Left colon (tissue), 2 donors: ENCODE measurements around the gene MCUR1. TPM values are rescaled to one million over a fixed set of nuclear protein-coding genes. Genes with fewer than 3 reads are reported as not detected.
"Not testable (repeated sequence)": the region's sequence is repeated elsewhere in the genome, so short reads cannot be mapped to it uniquely, and the experiment has no call there.

Experiments used
- ATAC-seq: fragments of 200-7000 bp; cut with Tn5 transposase; one replicate; pipeline ENCODE4 v1.9.1; 2020; ENCODE audit warnings: mild to moderate bottlenecking, moderate library complexity
- DNase-seq, 2 donors: peaks; one replicate each; pipeline ENCODE4 v3.0.0-alpha.2; 2020
- intact Hi-C, 2 donors: fragments of 100-400 bp; cut with DNase I in 1 of 2; cut with micrococcal nuclease in 1 of 2; formaldehyde crosslinking; loops; one replicate each; pipeline versions ENCODE4 v1.11.2 to v1.14.0; 2022; cut with DNase I, micrococcal nuclease
- long read RNA-seq: library from polyadenylated mRNA; unstranded; transcript quantifications from one replicate; pipeline ENCODE4 v2.0.0, GENCODE V29; 2021
- total RNA-seq, 2 donors: library from RNA; stranded (reverse); fragmentation: NEBNext Ultra II Directional; extraction: Animal tissue kit (Norgen Biotek cat#: 25700); gene quantifications; one replicate each; pipeline ENCODE4 v1.2.1, GENCODE V29; 2021
- donor health status: DM: no; HTN: no; CAD: no.
- donor health status: DM: yes; HTN: yes; CAD: no.

MCUR1 gene, protein sequence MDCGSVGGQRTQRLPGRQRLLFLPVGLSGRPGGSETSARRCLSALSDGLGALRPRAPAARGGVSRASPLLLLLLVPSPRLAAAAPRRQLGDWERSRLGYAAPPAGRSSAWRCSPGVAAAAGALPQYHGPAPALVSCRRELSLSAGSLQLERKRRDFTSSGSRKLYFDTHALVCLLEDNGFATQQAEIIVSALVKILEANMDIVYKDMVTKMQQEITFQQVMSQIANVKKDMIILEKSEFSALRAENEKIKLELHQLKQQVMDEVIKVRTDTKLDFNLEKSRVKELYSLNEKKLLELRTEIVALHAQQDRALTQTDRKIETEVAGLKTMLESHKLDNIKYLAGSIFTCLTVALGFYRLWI
- total RNA-seq: 10 to 100 TPM; 41.3 to 47.9 TPM
- long read RNA-seq, full-length matches to known transcripts: 20 of 43 reads
- long read RNA-seq, partial matches to known transcripts: 4 of 43 reads
- long read RNA-seq, other reads (novel, unspliced or antisense): 19 of 43 reads

DNA sequence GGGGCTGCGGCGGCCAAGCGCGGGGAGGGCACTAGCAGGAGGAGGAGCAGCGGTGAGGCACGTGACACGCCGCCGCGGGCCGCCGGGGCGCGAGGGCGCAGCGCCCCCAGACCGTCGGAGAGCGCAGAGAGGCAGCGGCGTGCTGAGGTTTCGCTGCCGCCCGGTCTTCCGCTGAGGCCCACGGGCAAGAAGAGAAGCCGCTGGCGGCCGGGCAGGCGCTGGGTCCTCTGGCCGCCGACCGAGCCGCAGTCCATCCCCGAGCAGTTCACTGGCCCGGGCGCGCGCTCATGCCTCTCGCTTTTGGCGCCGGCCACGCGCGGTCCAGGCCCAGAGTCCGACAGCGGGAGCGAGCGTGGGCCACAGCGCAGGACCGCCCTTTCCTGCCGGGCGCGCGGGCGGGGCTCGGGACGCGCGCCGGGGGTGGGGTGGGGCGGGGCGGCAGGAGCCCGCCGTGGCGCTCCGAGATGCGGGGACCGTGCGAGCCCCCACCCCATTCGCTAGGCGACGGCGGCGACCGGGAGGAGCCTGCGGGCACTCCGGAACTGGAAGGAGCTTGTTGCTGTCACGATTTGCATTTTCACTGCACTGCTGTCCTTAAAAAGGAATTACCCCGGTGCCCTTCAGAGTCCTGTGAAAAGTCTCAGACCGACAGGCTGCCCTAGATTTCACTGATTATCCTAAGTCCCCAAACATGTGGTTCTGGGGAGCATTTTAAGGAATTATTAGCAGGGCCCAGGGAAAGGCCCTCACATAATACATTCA lies at the start of gene MCUR1:
Gene MCUR1, minus strand, starts transcription at position 382 of the 762 bp plus-strand sequence. Its CDS starts 128 bp downstream, at position 254.
- ATAC-seq (peak; percentile 75), DNase-seq (peak; percentile 87 to 90)
- intact Hi-C loops: no loop called here

DNA sequence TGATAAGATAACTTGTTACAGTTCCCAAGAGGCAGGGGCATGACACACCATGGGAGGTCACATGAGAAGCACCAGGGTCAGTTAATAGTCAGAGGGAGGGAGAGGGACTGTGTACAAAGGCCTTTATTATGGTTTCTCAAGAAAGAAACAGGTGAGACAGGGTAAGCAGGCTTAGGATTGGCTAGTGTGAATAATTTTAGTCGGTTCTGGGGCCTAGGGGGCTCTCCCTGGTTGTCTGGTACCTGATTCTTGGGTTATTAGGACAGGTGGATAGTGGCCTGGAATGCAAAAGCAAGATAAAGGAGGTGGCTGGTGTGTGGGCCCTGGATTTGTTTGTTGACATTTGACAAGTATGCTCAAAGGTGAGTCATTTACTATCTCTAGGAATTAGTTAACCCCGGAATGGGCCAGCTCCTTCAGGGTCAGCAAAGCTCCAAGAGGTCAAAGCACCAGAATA lies 49.4 kb upstream of the MCUR1 start:
- no peak for DNase-seq
- intact Hi-C loops: no loop called here
- ATAC-seq: no peak

GRCh38 chr6:13860556-13861185 lies 46.3 kb upstream of the MCUR1 start:
- ATAC-seq: not testable (repeated sequence)

DNA sequence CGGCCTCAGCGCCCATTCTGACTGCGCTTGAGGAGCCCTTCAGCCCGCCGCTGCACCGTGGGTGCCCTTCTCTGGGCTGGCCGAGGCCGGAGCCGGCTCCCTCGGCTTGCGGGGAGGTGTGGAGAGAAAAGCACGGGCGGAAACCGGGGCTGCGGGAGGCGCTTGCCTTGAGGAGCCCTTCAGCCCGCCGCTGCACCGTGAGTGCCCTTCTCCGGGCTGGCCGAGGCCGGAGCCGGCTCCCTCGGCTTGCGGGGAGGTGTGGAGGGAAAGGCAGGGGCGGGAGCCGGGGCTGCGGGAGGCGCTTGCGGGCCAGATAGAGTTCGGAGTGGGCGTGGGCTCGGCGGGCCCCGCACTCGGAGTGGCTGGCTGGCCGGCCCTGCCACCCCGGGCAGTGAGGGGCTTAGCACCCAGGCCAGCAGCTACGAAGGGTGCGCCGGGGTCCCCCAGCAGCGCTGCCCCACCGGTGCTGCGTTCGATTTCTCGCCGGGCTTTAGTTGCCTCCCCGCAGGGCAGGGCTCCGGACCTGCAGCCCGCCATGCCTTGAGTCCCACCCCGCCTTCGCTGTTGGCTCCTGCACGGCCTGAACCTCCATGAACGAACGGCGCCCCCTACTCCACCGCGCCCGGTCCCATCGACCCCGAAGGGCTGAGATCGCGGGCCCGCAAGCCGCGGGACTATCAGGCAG lies 45.7 kb upstream of the MCUR1 start:
- intact Hi-C loops: no loop called here
- ATAC-seq: no peak
- no peak for DNase-seq

More at GRCh38 chr6:13860556-13861185, 46.3 kb upstream of the MCUR1 start:
- intact Hi-C loops, DNase-seq: not testable (repeated sequence)

- DNase-seq (no peak), ATAC-seq (no peak)
- intact Hi-C loops: no loop called here
These were observed 40.4 kb upstream of the MCUR1 start for GRCh38 chr6:13854716-13855250.

DNA sequence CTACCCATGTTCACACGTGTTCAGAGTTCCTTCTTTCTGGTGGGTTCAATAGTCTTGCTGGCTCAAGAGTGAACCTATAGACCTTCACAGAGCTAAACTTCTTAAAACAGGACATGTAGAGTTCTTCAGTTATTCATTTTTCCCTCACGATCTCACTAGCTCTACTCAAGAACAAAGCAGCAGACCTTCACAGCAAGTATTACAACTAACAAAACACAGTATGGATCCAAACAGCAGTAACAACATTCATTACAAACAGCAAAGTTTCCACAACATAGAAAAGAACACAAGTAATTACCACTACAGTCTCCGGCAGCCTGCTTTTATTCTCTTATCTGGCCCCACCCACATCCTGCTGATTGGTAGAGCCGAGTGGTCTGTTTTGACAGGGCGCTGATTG lies 39.5 kb upstream of the MCUR1 start:
- ATAC-seq: no peak
- intact Hi-C loops: no loop called here
- DNase-seq: no peak

GRCh38 chr6:13851803-13852202 lies 37.4 kb upstream of the MCUR1 start:
- no peak for DNase-seq
- intact Hi-C loops: no loop called here
- ATAC-seq: no peak

- intact Hi-C loops: no loop called here
- no peak for DNase-seq
- no peak for ATAC-seq
These were observed 37.0 kb upstream of the MCUR1 start for GRCh38 chr6:13851330-13851729.

- intact Hi-C loops, ATAC-seq, DNase-seq: not testable (repeated sequence)
These were observed 36.3 kb upstream of the MCUR1 start for GRCh38 chr6:13850690-13851089.

DNA sequence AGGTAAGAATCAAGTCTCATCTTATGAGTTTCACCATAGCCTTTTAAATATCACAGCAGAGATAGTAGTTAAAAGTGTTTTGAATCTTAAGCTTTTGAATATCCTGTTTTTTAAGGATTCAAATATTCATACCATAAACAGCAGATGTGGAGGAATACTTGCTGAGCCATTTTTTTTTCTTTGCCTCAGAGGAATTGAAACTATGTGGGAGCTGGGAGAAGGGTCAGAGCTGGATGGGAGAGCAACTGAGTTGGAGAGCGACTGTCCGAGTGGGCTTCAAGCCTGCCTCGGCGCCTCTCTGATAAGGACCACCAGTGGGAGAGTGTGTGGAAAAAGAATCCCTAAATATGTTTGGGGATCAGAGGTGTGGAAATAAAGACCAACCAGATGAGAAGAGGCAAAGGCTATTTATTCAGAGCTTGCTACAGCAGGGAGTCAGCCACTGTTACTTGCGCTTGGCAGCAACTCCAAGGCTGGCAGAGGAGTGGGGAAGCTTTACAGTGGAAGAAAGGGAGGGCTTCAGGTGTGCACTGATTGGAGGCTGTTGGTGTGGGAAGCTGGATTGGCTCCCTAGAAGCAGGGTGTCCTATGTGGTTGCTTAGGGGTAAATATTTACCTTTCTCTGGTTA lies 34.3 kb upstream of the MCUR1 start:
- no peak for DNase-seq
- no peak for ATAC-seq
- intact Hi-C loops: no loop called here

DNA sequence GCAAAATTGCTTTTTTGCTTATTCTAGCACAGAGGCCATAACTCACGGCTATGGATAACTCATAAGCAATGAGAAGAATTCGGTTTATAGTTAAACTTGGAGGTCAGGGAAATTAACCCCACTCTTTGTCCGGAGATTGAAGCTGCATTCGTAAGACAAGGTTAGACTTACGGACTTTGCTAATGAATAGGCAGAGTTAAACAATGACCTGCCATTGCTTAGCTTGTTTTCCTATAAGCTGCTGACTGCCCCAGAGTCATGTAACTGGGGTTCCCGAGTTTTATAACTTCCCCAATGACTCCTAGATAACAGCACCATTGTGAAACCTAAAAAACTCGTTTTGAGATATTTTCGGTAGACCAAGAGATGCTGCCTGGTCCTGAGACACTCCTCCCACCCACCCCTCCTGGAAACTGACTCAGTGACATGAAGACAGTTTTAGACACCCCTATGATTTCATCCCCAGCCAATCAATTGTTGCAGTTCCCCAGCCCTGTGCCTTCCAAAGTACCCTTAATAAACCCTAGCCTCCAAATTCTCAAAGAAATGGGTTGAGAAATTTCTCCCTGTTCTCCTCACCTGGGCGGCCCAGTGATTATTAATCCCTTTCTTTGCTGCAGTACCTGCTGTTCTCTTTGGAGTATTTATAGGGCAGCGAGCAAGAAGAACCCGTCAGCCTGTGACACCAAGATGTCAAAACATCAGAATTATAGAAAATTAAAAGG lies 33.1 kb upstream of the MCUR1 start:
- intact Hi-C loops: no loop called here
- DNase-seq: no peak
- no peak for ATAC-seq

DNA sequence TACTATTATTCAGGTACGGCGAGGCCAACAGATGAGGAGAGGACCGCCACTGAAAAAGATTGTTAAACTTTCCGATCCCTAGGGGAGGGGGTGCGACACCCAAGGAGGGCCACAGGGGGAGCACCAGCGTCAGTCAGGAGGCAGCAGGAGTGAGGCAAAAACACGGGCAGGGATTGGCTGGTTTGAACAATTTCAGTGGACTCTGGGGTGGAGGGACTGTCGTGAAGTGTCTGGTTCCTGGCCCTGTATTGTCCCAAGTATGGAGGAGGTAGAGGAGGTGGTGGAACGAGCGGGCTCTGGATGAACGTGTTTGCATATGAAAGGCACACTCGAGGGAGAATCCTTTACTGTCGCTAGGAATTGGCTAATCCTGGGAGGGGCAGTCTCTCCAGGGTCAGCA lies 32.5 kb upstream of the MCUR1 start:
- ATAC-seq: no peak
- intact Hi-C loops: no loop called here
- DNase-seq: no peak

- no peak for ATAC-seq
These were observed 27.6 kb upstream of the MCUR1 start for GRCh38 chr6:13841936-13842335.

DNA sequence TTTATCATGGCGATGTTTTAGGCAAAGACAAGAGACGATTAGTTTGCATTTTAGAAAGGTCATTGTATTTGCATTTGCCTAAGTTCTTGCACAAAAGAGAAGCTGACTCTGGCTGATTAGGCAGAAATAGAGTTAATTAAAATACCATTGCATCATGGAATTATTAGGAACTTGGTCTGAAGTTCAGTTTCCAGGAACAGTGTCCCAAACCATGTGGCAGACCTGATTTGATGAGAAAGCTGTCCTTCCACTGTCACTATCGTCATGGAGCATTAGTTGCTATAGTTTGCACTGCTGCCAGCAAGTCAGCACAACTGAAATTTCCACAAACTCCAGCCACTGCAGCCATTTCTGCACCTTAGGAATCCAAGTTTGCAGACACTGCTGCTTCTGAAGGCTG lies 24.3 kb upstream of the MCUR1 start:
- intact Hi-C loops: no loop called here
- no peak for ATAC-seq
- DNase-seq: no peak

More at GRCh38 chr6:13841936-13842335, 27.6 kb upstream of the MCUR1 start:
- intact Hi-C loops: no loop called here
- no peak for DNase-seq

DNA sequence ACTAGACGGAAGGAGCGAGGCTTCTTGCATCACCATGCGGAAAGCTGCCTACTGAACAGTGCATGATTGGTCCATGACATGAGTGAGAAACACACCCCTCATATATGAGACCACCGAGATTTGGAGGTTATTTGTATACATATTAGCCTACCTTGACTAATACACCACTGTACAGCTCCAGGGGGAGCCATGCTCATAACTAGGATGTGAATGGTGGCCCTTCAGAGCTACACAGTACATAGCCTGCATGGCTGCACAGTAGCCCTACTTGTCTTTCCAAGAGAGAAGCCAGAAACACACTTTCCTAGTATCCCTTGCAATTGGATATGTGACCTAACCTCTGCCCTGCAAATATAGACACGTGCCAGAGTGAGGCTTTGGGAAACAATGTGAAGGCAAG lies 21.8 kb upstream of the MCUR1 start:
- ATAC-seq (no peak), DNase-seq (no peak)
- intact Hi-C loops: no loop called here

DNA sequence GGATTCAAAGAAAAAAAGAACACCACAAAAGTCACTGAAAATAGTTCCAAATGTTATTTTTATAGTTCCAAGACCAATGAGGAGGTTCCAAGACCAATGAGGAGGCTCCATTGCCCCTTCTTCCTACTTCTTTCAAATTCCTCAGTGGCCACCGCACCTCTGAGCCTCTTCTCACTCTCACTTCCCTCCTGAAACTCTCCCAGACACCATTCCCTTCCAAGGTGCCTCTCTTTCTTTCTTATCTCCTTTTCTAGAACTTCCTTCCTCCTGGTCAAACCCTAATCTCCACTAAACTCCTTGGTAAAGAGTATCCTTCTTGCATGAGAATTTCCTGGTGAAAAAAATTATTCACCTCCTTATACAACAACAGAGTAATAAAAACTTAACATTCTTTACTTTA lies 20.4 kb upstream of the MCUR1 start:
- intact Hi-C loops: no loop called here
- DNase-seq (no peak), ATAC-seq (no peak)

DNA sequence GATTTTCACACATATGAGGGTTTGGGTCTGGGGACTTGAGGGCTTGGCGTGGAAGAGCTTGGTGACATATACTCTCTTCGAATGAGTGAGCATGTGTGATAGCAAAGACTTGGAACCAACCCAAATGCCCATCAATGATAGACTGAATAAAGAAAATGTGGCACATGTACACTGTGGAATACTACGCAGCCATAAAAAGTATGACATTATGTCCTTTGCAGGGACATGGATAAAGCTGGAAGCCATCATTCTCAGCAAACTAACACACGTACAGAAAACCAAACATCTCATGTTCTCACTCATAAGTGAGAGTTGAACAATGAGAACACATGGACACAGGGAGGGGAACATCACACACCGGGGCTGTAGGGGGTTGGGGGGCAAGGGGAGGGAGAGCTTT lies 19.7 kb upstream of the MCUR1 start:
- intact Hi-C loops, ATAC-seq, DNase-seq: not testable (repeated sequence)

DNA sequence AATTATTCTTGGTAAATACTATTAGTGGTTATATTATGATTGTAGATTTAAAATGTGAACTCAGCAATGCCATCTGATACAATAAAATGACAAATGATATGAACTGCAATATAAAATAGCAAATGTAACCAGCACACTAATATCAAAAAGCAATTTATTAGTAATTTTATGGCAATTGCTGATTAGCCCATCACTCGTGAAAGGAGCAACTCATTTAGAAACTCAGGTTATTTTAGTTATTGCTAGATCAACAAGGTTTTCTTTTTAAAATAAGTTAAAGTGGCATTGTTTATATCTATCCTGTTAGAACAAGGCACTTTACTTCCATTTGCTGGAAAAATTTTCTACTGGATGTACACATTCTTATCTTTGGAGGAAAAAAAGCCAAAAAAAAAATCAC lies 18.4 kb upstream of the MCUR1 start:
- intact Hi-C loops: no loop called here
- DNase-seq: no peak
- ATAC-seq: no peak
